H1 (cell line): ENCODE data around the gene PTPRG. TPM values are rescaled to one million over a fixed set of nuclear protein-coding genes. Genes with fewer than 3 reads are reported as not detected.

Experiments
- CTCF ChIA-PET: fragments of 300-600 bp; sonication (Branson Sonifier 250); formaldehyde crosslinking; loops from one replicate; lab custom pipeline; 2021; ENCODE audit not compliant: partially characterized antibody; lab: Charles Lee
- POLR2A ChIA-PET: fragments of 300-600 bp; sonication (Branson Sonifier 250); formaldehyde crosslinking; loops from one replicate; lab custom pipeline; 2021; ENCODE audit warnings: inconsistent platforms; ENCODE audit not compliant: partially characterized antibody; lab: Charles Lee
- DNase-seq, 2 experiments: peaks; one replicate each; pipeline versions ENCODE4 v3.0.0 to v3.0.0-alpha.2; 2010 to 2022; ENCODE audit warnings: low spot score in 2 of 2, low read depth in 1 of 2, mixed read lengths in 1 of 2
- FAIRE-seq: peaks from 2 replicates; lab custom pipeline; 2011; peaks lifted over from hg19 to GRCh38; lab: Jason Lieb, UNC
- H2AFZ ChIP-seq: 2 replicates; pipeline ENCODE4 v1.8.1; 2012; ENCODE audit warnings: low read length, inconsistent platforms
- H2AK5ac ChIP-seq: 2 replicates; pipeline ENCODE4 v1.6.1; 2013; ENCODE audit warnings: low read depth, low read length
- H2BK120ac ChIP-seq: replicated peaks from 2 replicates; pipeline ENCODE3; 2013; ENCODE audit warnings: low read depth, low read length, inconsistent platforms
- H2BK12ac ChIP-seq: 2 replicates; pipeline ENCODE4 v1.6.1; 2013; ENCODE audit warnings: low read depth, low read length
- H2BK15ac ChIP-seq: 2 replicates; pipeline ENCODE4 v1.6.1; 2013; ENCODE audit warnings: low read length
- H2BK20ac ChIP-seq: 2 replicates; pipeline ENCODE4 v1.6.1; 2013; ENCODE audit warnings: low read length
- H2BK5ac ChIP-seq: 2 replicates; pipeline ENCODE4 v1.6.1; 2013; ENCODE audit warnings: low read depth, low read length
- H3K14ac ChIP-seq: 2 replicates; pipeline ENCODE4 v1.6.1; 2013; ENCODE audit warnings: inconsistent platforms; ENCODE audit not compliant: insufficient read length
- H3K18ac ChIP-seq: 2 replicates; pipeline ENCODE4 v1.6.1; 2013; ENCODE audit warnings: low read length; ENCODE audit errors: extremely low read depth
- H3K23ac ChIP-seq: 2 replicates; pipeline ENCODE4 v1.6.1; 2013; ENCODE audit warnings: inconsistent platforms; ENCODE audit not compliant: insufficient read length
- H3K23me2 ChIP-seq: 2 replicates; pipeline ENCODE4 v1.6.1; 2013; ENCODE audit warnings: low read depth, low read length
- H3K27ac ChIP-seq: 2 replicates; pipeline ENCODE4 v1.6.1; 2011; ENCODE audit warnings: low read depth, low read length, inconsistent platforms
- H3K27me3 ChIP-seq, 4 experiments: replicated peaks in 1 of 4; 1 replicate in 1 of 4; 2 replicates in 3 of 4; pipeline versions ENCODE4 v1.6.1 to v1.8.1; 2011 to 2013; ENCODE audit warnings: low read length in 3 of 4, mild to moderate bottlenecking in 3 of 4, inconsistent platforms in 2 of 4, mixed read lengths in 2 of 4, moderate library complexity in 1 of 4; ENCODE audit not compliant: control insufficient read depth in 3 of 4, insufficient read depth in 3 of 4; ENCODE audit errors: extremely low read depth in 1 of 4
- H3K36me3 ChIP-seq, 4 experiments: 2 replicates each; pipeline versions ENCODE4 v1.6.1 to v1.8.1; 2011 to 2013; ENCODE audit warnings: mild to moderate bottlenecking in 4 of 4, low read length in 3 of 4, moderate library complexity in 2 of 4, control low read depth in 1 of 4, inconsistent platforms in 1 of 4; ENCODE audit not compliant: insufficient read depth in 4 of 4, control insufficient read depth in 2 of 4
- H3K4ac ChIP-seq: replicated peaks from 2 replicates; pipeline ENCODE3; 2013; ENCODE audit warnings: low read length, low read depth, mixed read lengths, inconsistent platforms; ENCODE audit not compliant: insufficient read length
- H3K4me1 ChIP-seq, 4 experiments: replicated peaks in 1 of 4; 1 replicate in 1 of 4; 2 replicates in 3 of 4; pipeline versions ENCODE4 v1.6.1 to v1.8.1; 2011 to 2013; ENCODE audit warnings: low read length in 3 of 4, inconsistent platforms in 2 of 4, mixed read lengths in 1 of 4; ENCODE audit not compliant: insufficient read depth in 4 of 4, control insufficient read depth in 3 of 4
- H3K4me2 ChIP-seq, 2 experiments: 2 replicates each; pipeline versions ENCODE4 v1.6.1 to v1.8.1; 2011 to 2013; ENCODE audit warnings: low read depth in 2 of 2, low read length in 2 of 2, control low read depth in 1 of 2, inconsistent platforms in 1 of 2, mild to moderate bottlenecking in 1 of 2; ENCODE audit not compliant: insufficient read depth in 1 of 2
- H3K4me3 ChIP-seq, 4 experiments: fragments of 200-600, 300-600 bp in 1 of 4; sonication (generic), shearing (Covaris generic), sonication (Bioruptor Twin) in 1 of 4; 2 replicates each; pipeline versions ENCODE4 v1.5.1 to v1.8.1; 2011 to 2016; ENCODE audit warnings: low read length in 4 of 4, low read depth in 3 of 4, control low read depth in 2 of 4, inconsistent platforms in 2 of 4, mild to moderate bottlenecking in 2 of 4, mixed read lengths in 1 of 4, moderate library complexity in 1 of 4; ENCODE audit not compliant: insufficient read depth in 2 of 4; ENCODE audit errors: extremely low read depth in 1 of 4
- H3K56ac ChIP-seq: replicated peaks from 2 replicates; pipeline ENCODE3; 2013; ENCODE audit warnings: low read depth, mild to moderate bottlenecking, mixed read lengths, low read length, inconsistent platforms; ENCODE audit not compliant: insufficient read length
- H3K79me1 ChIP-seq: 2 replicates; pipeline ENCODE4 v1.6.1; 2013; ENCODE audit warnings: low read depth, low read length, control low read depth
- H3K79me2 ChIP-seq, 2 experiments: 2 replicates each; pipeline versions ENCODE4 v1.6.1 to v1.8.1; 2012 to 2013; ENCODE audit warnings: low read length in 2 of 2, mild to moderate bottlenecking in 2 of 2, inconsistent platforms in 1 of 2; ENCODE audit not compliant: insufficient read depth in 2 of 2, control insufficient read depth in 1 of 2
- H3K9ac ChIP-seq, 4 experiments: replicated peaks in 1 of 4; 1 replicate in 1 of 4; 2 replicates in 3 of 4; pipeline versions ENCODE4 v1.6.1 to v1.8.1; 2011 to 2013; ENCODE audit warnings: low read depth in 3 of 4, low read length in 3 of 4, control low read depth in 2 of 4, mild to moderate bottlenecking in 2 of 4, moderate library complexity in 2 of 4, inconsistent platforms in 1 of 4; ENCODE audit errors: extremely low read depth in 1 of 4
- H3K9me3 ChIP-seq, 2 experiments: 2 replicates each; pipeline versions ENCODE4 v1.6.1 to v1.8.1; 2012 to 2013; ENCODE audit warnings: mild to moderate bottlenecking in 2 of 2, moderate library complexity in 2 of 2, control low read depth in 1 of 2, inconsistent platforms in 1 of 2, low read depth in 1 of 2, low read length in 1 of 2, mixed read lengths in 1 of 2; ENCODE audit not compliant: insufficient read depth in 2 of 2
- H4K20me1 ChIP-seq, 2 experiments: replicated peaks in 1 of 2; 2 replicates each; pipeline versions ENCODE3 to v1.8.1; 2011 to 2013; ENCODE audit warnings: inconsistent platforms in 2 of 2, low read length in 2 of 2, mild to moderate bottlenecking in 1 of 2; ENCODE audit not compliant: insufficient read depth in 2 of 2, control insufficient read depth in 1 of 2
- H4K5ac ChIP-seq: 2 replicates; pipeline ENCODE4 v1.6.1; 2013; ENCODE audit warnings: low read length, low read depth, mixed read lengths, inconsistent platforms; ENCODE audit not compliant: insufficient read length
- H4K8ac ChIP-seq: 2 replicates; pipeline ENCODE4 v1.8.0; 2013; ENCODE audit warnings: mild to moderate bottlenecking, moderate library complexity, low read length, inconsistent platforms; ENCODE audit not compliant: insufficient read depth; ENCODE audit errors: extremely low read depth
- H4K91ac ChIP-seq: replicated peaks from 2 replicates; pipeline ENCODE3; 2013; ENCODE audit warnings: low read length, mixed read lengths, inconsistent platforms; ENCODE audit not compliant: insufficient read length
- CEBPB ChIP-seq: IDR thresholded peaks from 2 replicates; pipeline ENCODE4 v1.6.1; 2012; ENCODE audit warnings: low read depth, low read length
- CHD1 ChIP-seq: IDR thresholded peaks from 2 replicates; pipeline ENCODE4 v1.6.1; 2012; ENCODE audit warnings: low read depth, low read length, improper control_type of control experiment
- CHD2 ChIP-seq: IDR thresholded peaks from 2 replicates; pipeline ENCODE4 v1.6.1; 2012; ENCODE audit warnings: low read length, improper control_type of control experiment
- CTCF ChIP-seq, 3 experiments: IDR thresholded peaks; 1 replicate in 2 of 3; 2 replicates in 1 of 3; pipeline versions ENCODE4 v1.5.1 to v1.6.1; 2011; ENCODE audit warnings: low read length in 3 of 3, mild to moderate bottlenecking in 3 of 3, inconsistent platforms in 2 of 3, low read depth in 1 of 3, moderate library complexity in 1 of 3; ENCODE audit not compliant: insufficient read depth in 1 of 3; ENCODE audit errors: control extremely low read depth in 1 of 3
- GTF2F1 ChIP-seq: IDR thresholded peaks from 2 replicates; pipeline ENCODE4 v1.6.1; 2012; ENCODE audit warnings: low read depth, low read length, improper control_type of control experiment, borderline replicate concordance
- JUND ChIP-seq: IDR thresholded peaks from 2 replicates; pipeline ENCODE4 v1.6.1; 2011; ENCODE audit warnings: mild to moderate bottlenecking, improper control_type of control experiment, low read length
- KDM5A ChIP-seq: fragments of 200-600 bp; IDR thresholded peaks from 2 replicates; pipeline ENCODE4 v1.7.1; 2012; ENCODE audit warnings: mild to moderate bottlenecking, low read length, inconsistent platforms, mixed read lengths
- PHF8 ChIP-seq: fragments of 200-600 bp; sonication (generic); conservative IDR thresholded peaks from 2 replicates; pipeline ENCODE4 v1.7.1; 2012; ENCODE audit warnings: low read depth, mild to moderate bottlenecking, inconsistent platforms, low read length, moderate library complexity
- RXRA ChIP-seq: IDR thresholded peaks from 2 replicates; pipeline ENCODE4 v1.6.1; 2011; ENCODE audit warnings: low read depth, mild to moderate bottlenecking, low read length, moderate library complexity; ENCODE audit not compliant: insufficient read depth
- SIRT6 ChIP-seq: IDR thresholded peaks from one replicate; pipeline ENCODE4 v1.7.1; 2012; ENCODE audit warnings: low read length, inconsistent platforms
- SIX5 ChIP-seq: IDR thresholded peaks from 2 replicates; pipeline ENCODE4 v1.6.1; 2011; ENCODE audit warnings: mild to moderate bottlenecking, low read depth, low read length
- TBP ChIP-seq: IDR thresholded peaks from 2 replicates; pipeline ENCODE4 v1.6.1; 2011; ENCODE audit warnings: low read depth, low read length, improper control_type of control experiment
- TCF12 ChIP-seq: IDR thresholded peaks from 2 replicates; pipeline ENCODE4 v1.6.1; 2011; ENCODE audit warnings: low read depth, mild to moderate bottlenecking, low read length
- WGBS, 2 experiments: shearing (Covaris generic) in 1 of 2; methylation state at CpG; one replicate each; pipeline versions ENCODE4 v1.1.6 to v1.1.7; 2013 to 2015; ENCODE audit warnings: low lambda C conversion rate in 2 of 2, mixed read lengths in 2 of 2, inconsistent platforms in 1 of 2, low coverage in 1 of 2, missing lambda C conversion rate in 1 of 2; ENCODE audit not compliant: insufficient replicate concordance in 2 of 2, insufficient coverage in 1 of 2, insufficient read length in 1 of 2; ENCODE audit errors: extremely low coverage in 1 of 2, missing lambda C conversion rate in 1 of 2; 5-methylcytosine and 5-hydroxymethylcytosine counted together
- polyA plus RNA-seq, 7 experiments: library from polyadenylated mRNA; depleted of rRNA in 3 of 7; stranded (reverse) in 5 of 7; unstranded in 2 of 7; fragments of >200 nt in 5 of 7; fragments of 200-250 nt in 2 of 7; gene quantifications; 1 replicate in 5 of 7; 2 replicates in 1 of 7; 4 replicates in 1 of 7; pipeline versions ENCODE4 v1.2.1 to v1.2.3, GENCODE V29; 2011 to 2013; ENCODE audit warnings: missing spikeins in 2 of 7, mixed read lengths in 2 of 7
- total RNA-seq: library from RNA; stranded (reverse); fragmentation: NEBNext Ultra II Directional; extraction: Animal tissue kit (Norgen Biotek cat#: 25700); gene quantifications from 2 replicates; pipeline ENCODE4 v1.2.1, GENCODE V29; 2021

The PTPRG gene
- total and polyA plus RNA-seq, 2 of the 8 experiments (the other 6 are each of a cell fraction or from before 2014, with no cell fraction given), result 23.3 to 96.2 TPM

DNA sequence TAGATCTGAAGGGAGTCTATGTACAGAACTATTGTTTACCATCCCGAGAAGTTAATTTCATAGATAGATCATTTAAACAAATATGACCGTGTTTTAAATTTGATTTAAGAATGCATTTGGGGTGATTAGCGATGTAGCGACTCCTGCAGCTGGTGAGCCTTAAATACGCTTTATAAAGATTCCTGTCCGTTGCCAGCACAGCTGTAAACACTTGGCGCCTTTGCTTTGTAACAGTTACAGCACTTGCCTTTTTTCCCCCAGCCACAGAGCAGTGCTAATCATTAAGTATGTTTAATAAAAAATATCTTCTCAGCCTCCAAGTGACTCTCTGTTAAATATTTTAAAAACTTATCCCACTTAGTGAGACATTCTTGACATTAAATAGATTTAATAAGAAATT, 478.2 kb downstream of the PTPRG start:
- Histone ChIP-seq H2BK120ac (no peak overlapping the region), H3K4me2 (no peak overlapping the region), H4K20me1 (no peaks in the 10 kb centered on the region), H3K9me3 (no peaks in the 10 kb centered on the region), H3K79me1 (no peaks in the 10 kb centered on the region; the same call in 1 of the 2 replicates), H3K56ac (no peak overlapping the region), H2AK5ac (no peak overlapping the region), H3K36me3 (no peaks in the 10 kb centered on the region), H3K18ac (no peak overlapping the region), H3K23ac (no peak overlapping the region), H4K5ac (no peak overlapping the region), H4K8ac (no peak overlapping the region), H3K4me3 (no peak overlapping the region), H2AFZ (no peak overlapping the region), H2BK12ac (no peak overlapping the region), H3K27ac (no peak overlapping the region), H3K27me3 (no peaks in the 10 kb centered on the region), H3K14ac (no peak overlapping the region), H4K91ac (no peak overlapping the region), H2BK15ac (no peak overlapping the region), H3K23me2 (no peaks in the 10 kb centered on the region), H2BK20ac (no peak overlapping the region), H3K9ac (no peak overlapping the region), H3K79me2 (peaks cover 0 to 10% of the 10 kb centered on the region in 2 experiments; a peak in 2 of 4 replicates), H3K4ac (no peak overlapping the region), H3K4me1 (peaks cover 0 to 5% (median 1%) of the 10 kb centered on the region in 4 experiments; a peak in 3 of 7 replicates), H2BK5ac (no peak overlapping the region)
- FAIRE-seq, result no peak
- CTCF ChIA-PET, result no interaction called here
- DNase-seq, result no peak
- POLR2A ChIA-PET, result no interaction called here
- 91% methylated on average over 7 of the region's 7 CpGs; no CpG with 5 or more reads in 1 of the 2 experiments for WGBS, 2 experiments
- TF ChIP-seq GTF2F1, result no peak
- TF ChIP-seq CEBPB, result no peak
- TF ChIP-seq CHD1, result no peak
- no peak for TF ChIP-seq TBP
- no peak for TF ChIP-seq KDM5A
- TF ChIP-seq CHD2, result no peak
- TF ChIP-seq CTCF (IDR thresholded peaks at IDR 0.05; ENCODE audit: control extremely low read depth in 1 of 3, insufficient read depth in 1 of 3, low read depth in 1 of 3, low read length in 3 of 3), result no peak
- TF ChIP-seq PHF8, result no peak
- TF ChIP-seq TCF12, result no peak
- TF ChIP-seq RXRA, result no peak
- TF ChIP-seq SIRT6, result no peak
- no peak for TF ChIP-seq JUND
- no peak for TF ChIP-seq SIX5
